GM20000 (cell line): ENCODE data around the gene LACTBL1.
A peak's percentile ranks its signal among the peaks of the same experiment; 100 is the strongest.

ENCODE experiments used
- DNase-seq: peaks from one replicate; pipeline ENCODE4 v3.0.0; 2012; ENCODE audit warnings: low spot score
- CTCF ChIP-seq: IDR thresholded peaks from 2 replicates; pipeline ENCODE4 v1.5.1; 2012; ENCODE audit warnings: mild to moderate bottlenecking, control low read depth; ENCODE audit errors: extremely low read depth, missing control alignments

LACTBL1 gene

DNA sequence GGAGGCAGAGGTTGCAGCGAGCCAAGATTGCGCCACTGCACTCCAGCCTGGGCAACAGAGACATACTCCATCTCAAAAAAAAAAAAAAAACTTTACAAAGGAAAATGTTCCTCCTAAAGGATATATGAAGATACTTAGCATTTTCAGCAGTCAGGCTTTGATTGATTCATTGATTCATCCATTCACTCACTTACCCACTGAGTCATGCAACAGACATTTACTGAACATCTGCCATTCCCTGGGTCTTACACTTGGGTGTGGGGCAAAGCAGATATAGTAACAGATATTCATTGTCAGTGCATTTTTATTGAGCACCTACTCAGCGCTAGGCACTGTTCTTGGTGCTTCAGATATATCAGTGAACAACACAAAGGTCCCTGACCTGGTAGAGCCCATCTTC, 5.6 kb upstream of the LACTBL1 start:
- no peak for DNase-seq
- TF ChIP-seq CTCF = no peak

DNA sequence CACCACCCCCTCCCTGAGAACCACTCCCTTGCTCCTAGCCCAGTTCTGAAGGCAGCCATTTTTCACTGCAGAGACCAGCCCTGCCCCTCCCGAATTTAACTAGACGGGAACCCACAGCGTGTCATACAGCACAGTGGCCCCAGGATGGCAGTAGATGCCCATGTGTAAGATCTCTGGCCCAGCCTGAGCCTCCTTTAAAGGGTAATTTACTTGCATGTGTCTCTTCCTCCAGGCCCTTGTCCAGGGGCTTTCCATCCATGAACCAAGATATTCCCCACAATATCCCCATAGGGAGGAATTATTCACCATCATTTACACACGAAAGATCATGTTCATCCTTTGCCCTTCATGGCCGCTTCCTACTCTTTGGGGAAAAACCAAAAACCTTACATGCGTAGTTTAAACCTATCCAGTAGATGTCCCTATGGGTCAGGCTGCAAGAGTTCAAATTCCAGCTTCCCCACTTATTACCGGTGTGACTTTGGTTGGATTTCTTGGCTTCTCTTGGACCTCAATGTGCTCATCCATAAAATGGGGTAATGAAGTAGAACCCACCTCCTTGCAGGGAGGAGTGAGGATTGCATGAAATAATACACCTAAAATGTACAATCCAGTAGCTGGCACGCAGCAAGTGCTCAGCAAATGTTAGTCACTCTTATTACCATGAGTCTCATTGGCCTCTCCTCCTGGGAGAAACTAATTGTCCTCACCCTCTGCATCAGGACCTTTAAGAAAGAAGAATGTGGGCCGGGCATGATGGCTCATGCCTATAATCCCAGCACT, 4.0 kb upstream of the LACTBL1 start:
- TF ChIP-seq CTCF = peak; percentile 66

DNA sequence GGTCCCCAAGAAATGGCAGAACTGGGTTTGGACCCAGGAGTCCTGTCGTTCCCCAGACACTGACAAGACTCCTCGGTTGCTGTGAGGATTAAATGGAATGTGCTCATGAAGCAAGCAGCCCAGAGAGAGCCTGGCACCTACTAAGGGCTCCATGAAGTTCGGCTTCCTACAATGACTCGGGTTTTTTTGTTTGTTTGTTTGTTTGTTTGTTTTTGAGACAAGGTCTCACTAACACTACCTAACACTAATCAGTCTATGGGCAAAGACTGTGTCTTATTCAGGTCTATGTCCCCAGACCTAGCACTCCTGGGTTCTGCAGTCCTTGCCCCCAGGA, 3.4 kb upstream of the LACTBL1 start:
- DNase-seq = no peak
- TF ChIP-seq CTCF = no peak

More for the DNA sequence above, 4.0 kb upstream of the LACTBL1 start:
- DNase-seq = peak; percentile 74

GRCh38 chr1:22975694-22976093, 3.0 kb upstream of the LACTBL1 start:
- TF ChIP-seq CTCF = no peak
- DNase-seq = no peak

- no peak for TF ChIP-seq CTCF
These were observed 858 bp downstream of the LACTBL1 start for GRCh38 chr1:22971611-22972405.

GRCh38 chr1:22971161-22971560, 1.5 kb downstream of the LACTBL1 start:
- no peak for DNase-seq
- TF ChIP-seq CTCF = no peak

More at GRCh38 chr1:22971611-22972405, 858 bp downstream of the LACTBL1 start:
- no peak for DNase-seq

GRCh38 chr1:22970096-22970495, 2.6 kb downstream of the LACTBL1 start:
- no peak for TF ChIP-seq CTCF
- no peak for DNase-seq
